ENCODE measurements around the gene CABP1.

CABP1 gene

GRCh38 chr12:120710031-120710804 is 69.8 kb downstream of the CABP1 start, which contains the start of gene UNC119B:
TSS of gene UNC119B (plus strand) at chr12:120710458. CDS start at chr12:120710475, 17 bp downstream.
- peak within 1 kb of the TSS; percentile 66 for H3K4me3 ChIP-seq (ENCODE audit: low read length)
- no peak for TF ChIP-seq CTCF (IDR thresholded peaks at IDR 0.05; ENCODE audit: insufficient read depth, low read depth, low read length, missing control alignments)
- peak; percentile 52 for DNase-seq (ENCODE audit: low read depth)

GRCh38 chr12:120710805-120711296 is 70.4 kb downstream of the CABP1 start:
- peak overlapping the region; percentile 66 for H3K4me3 ChIP-seq (ENCODE audit: low read length)
- no peak for TF ChIP-seq CTCF (IDR thresholded peaks at IDR 0.05; ENCODE audit: insufficient read depth, low read depth, low read length, missing control alignments)
- peak; percentile 17 for DNase-seq (ENCODE audit: low read depth)

- TF ChIP-seq CTCF (IDR thresholded peaks at IDR 0.05; ENCODE audit: insufficient read depth, low read depth, low read length, missing control alignments), result no peak
- peak overlapping the region; percentile 66 for H3K4me3 ChIP-seq (ENCODE audit: low read length)
- peak; percentile 21 for DNase-seq (ENCODE audit: low read depth)
These were observed 71.0 kb downstream of the CABP1 start for GRCh38 chr12:120711411-120711810.

DNA sequence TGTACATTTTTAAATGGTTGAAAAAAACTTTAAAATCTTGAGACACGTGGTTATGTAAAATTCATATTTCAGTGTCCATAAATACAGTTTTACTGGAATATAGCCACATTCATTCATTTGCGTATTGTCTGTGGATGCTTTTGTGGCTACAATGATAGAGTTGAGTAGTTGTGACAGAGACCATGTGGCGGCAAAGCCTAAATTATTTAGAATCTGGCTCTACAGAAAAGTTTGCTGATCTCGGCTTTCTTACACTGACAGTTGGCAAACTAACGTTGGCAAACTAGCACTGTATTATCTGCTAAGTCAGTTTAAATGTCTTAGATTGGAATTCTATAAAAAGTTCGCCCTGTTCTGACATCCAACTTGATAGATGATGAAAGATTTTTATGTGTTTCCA is 72.2 kb downstream of the CABP1 start:
- no peak for TF ChIP-seq CTCF (IDR thresholded peaks at IDR 0.05; ENCODE audit: insufficient read depth, low read depth, low read length, missing control alignments)
- no peak for DNase-seq (ENCODE audit: low read depth)
- no peak overlapping the region for H3K4me3 ChIP-seq (ENCODE audit: low read length)

- peak; percentile 85 for DNase-seq (ENCODE audit: low read depth)
- TF ChIP-seq CTCF (IDR thresholded peaks at IDR 0.05; ENCODE audit: insufficient read depth, low read depth, low read length, missing control alignments), result peak; percentile 86
- no peak overlapping the region for H3K4me3 ChIP-seq (ENCODE audit: low read length)
These were observed 73.5 kb downstream of the CABP1 start for GRCh38 chr12:120713861-120714482.

Measured in epithelial cell of esophagus (primary cell).